Measurements from ENCODE around the gene TAP2. TPM values are rescaled to one million over a fixed set of nuclear protein-coding genes. Genes with fewer than 3 reads are reported as not detected.

The TAP2 gene
- polyA plus RNA-seq, 2 of the 4 experiments (the other 2 are of a cell fraction) = 11.4 to 15.9 TPM

GRCh38 chr6:32879691-32880090, 41.2 kb upstream of the TAP2 start:
- no peak overlapping the region for H3K4me3 ChIP-seq
- ChIA-PET POLR2A (no interaction called here), CTCF (interaction anchor here (0.6 to 3.6 kb wide), 5 partner anchors 11 to 105 kb away, joined by 3 to 20 read pairs (median 5); partner anchors contain the start of gene TAP2)
- WGBS (ENCODE audit: missing lambda C conversion rate) = 90% methylated on average over 20 of the region's 35 CpGs
- DNase-seq (ENCODE audit: low read depth in 1 of 2, low spot score in 1 of 2) = no peak
- no peak for FAIRE-seq
- H3K9me3 ChIP-seq = no peaks in the 10 kb centered on the region
- no peak for TF ChIP-seq HOXA7 (CRISPR knock-in tag; IDR thresholded peaks at IDR 0.05)
- TF ChIP-seq, protein P1, sequence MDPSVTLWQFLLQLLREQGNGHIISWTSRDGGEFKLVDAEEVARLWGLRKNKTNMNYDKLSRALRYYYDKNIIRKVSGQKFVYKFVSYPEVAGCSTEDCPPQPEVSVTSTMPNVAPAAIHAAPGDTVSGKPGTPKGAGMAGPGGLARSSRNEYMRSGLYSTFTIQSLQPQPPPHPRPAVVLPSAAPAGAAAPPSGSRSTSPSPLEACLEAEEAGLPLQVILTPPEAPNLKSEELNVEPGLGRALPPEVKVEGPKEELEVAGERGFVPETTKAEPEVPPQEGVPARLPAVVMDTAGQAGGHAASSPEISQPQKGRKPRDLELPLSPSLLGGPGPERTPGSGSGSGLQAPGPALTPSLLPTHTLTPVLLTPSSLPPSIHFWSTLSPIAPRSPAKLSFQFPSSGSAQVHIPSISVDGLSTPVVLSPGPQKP (IDR thresholded peaks at IDR 0.05; ENCODE audit: low read depth, low read length) = no peak
- TF ChIP-seq RFX5 (IDR thresholded peaks at IDR 0.05) = no peak
- no peak for TF ChIP-seq RARB (CRISPR knock-in tag; IDR thresholded peaks at IDR 0.05)
- TF ChIP-seq NR3C1 (IDR thresholded peaks at IDR 0.05) = no peak
- TF ChIP-seq ATOH8 (CRISPR knock-in tag; IDR thresholded peaks at IDR 0.05; ENCODE audit: low read depth) = no peak
- no peak for TF ChIP-seq PHF8 (IDR thresholded peaks at IDR 0.05; ENCODE audit: borderline replicate concordance, low read depth)
- no peak for TF ChIP-seq MAZ (IDR thresholded peaks at IDR 0.05; ENCODE audit: borderline replicate concordance, low read depth, low read length)
- no peak for TF ChIP-seq POLR2A (IDR thresholded peaks at IDR 0.05; ENCODE audit: low read length)
- TF ChIP-seq CHD4 (IDR thresholded peaks at IDR 0.05; ENCODE audit: borderline replicate concordance) = no peak
- no peak for TF ChIP-seq TP53 (CRISPR knock-in tag; IDR thresholded peaks at IDR 0.05)
- TF ChIP-seq, protein P2, sequence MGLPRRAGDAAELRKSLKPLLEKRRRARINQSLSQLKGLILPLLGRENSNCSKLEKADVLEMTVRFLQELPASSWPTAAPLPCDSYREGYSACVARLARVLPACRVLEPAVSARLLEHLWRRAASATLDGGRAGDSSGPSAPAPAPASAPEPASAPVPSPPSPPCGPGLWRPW (IDR thresholded peaks at IDR 0.05) = no peak
- TF ChIP-seq REST (IDR thresholded peaks at IDR 0.05) = no peak
- TF ChIP-seq CEBPB (IDR thresholded peaks at IDR 0.05) = no peak
- H3K4me1 ChIP-seq = no peaks in the 10 kb centered on the region
- H3K4me2 ChIP-seq = no peak overlapping the region
- ATAC-seq = no peak
- H3K27ac ChIP-seq = no peak overlapping the region

GRCh38 chr6:32876603-32877002, 38.1 kb upstream of the TAP2 start:
- no peak overlapping the region for H3K27ac ChIP-seq
- no peak overlapping the region for H3K4me2 ChIP-seq
- no peak overlapping the region for H3K4me3 ChIP-seq
- ChIA-PET POLR2A (no interaction called here), CTCF (interaction anchor here (1.3 to 2.1 kb wide), 4 partner anchors 9 to 90 kb away, joined by 3 to 11 read pairs (median 4); partner anchors contain the start of gene TAP2)
- H3K4me1 ChIP-seq = no peaks in the 10 kb centered on the region
- DNase-seq (ENCODE audit: low read depth in 1 of 2, low spot score in 1 of 2) = no peak
- H3K9me3 ChIP-seq = no peaks in the 10 kb centered on the region
- TF ChIP-seq RCOR1 (IDR thresholded peaks at IDR 0.05; ENCODE audit: low read depth, low read length) (no peak), EP300 (IDR thresholded peaks at IDR 0.05) (no peak), ESRRA (IDR thresholded peaks at IDR 0.05; ENCODE audit: borderline replicate concordance, low read length) (no peak), SMC3 (IDR thresholded peaks at IDR 0.05) (no peak), HOXB5 (CRISPR knock-in tag; IDR thresholded peaks at IDR 0.05) (no peak), HOXB13 (CRISPR knock-in tag; IDR thresholded peaks at IDR 0.05; ENCODE audit: low read depth) (no peak), POLR2A (IDR thresholded peaks at IDR 0.05; ENCODE audit: low read length) (no peak), ZSCAN20 (CRISPR knock-in tag; IDR thresholded peaks at IDR 0.05) (no peak), FOSL2 (IDR thresholded peaks at IDR 0.05) (no peak), FOSL2 (CRISPR knock-in tag; IDR thresholded peaks at IDR 0.05) (no peak), CEBPB (IDR thresholded peaks at IDR 0.05) (no peak), PHF8 (IDR thresholded peaks at IDR 0.05; ENCODE audit: borderline replicate concordance, low read depth) (no peak), ZFP36 (IDR thresholded peaks at IDR 0.05; ENCODE audit: borderline replicate concordance, partially characterized antibody) (no peak), CBX2 (IDR thresholded peaks at IDR 0.05; ENCODE audit: borderline replicate concordance, low read depth) (no peak), CHD4 (IDR thresholded peaks at IDR 0.05; ENCODE audit: borderline replicate concordance) (no peak), MYC (IDR thresholded peaks at IDR 0.05; ENCODE audit: borderline replicate concordance, low read length) (no peak), GATA3 (IDR thresholded peaks at IDR 0.05; ENCODE audit: borderline replicate concordance) (no peak), MAFK (IDR thresholded peaks at IDR 0.05; ENCODE audit: partially characterized antibody) (no peak), KDM5A (IDR thresholded peaks at IDR 0.05) (no peak)
- TF ChIP-seq, protein P3, sequence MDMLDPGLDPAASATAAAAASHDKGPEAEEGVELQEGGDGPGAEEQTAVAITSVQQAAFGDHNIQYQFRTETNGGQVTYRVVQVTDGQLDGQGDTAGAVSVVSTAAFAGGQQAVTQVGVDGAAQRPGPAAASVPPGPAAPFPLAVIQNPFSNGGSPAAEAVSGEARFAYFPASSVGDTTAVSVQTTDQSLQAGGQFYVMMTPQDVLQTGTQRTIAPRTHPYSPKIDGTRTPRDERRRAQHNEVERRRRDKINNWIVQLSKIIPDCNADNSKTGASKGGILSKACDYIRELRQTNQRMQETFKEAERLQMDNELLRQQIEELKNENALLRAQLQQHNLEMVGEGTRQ (IDR thresholded peaks at IDR 0.05) = no peak
- TF ChIP-seq, protein P1 (IDR thresholded peaks at IDR 0.05; ENCODE audit: low read depth, low read length) = no peak
- no peak for ATAC-seq
- no peak for FAIRE-seq
- 86% methylated on average over 2 of the region's 2 CpGs for WGBS (ENCODE audit: missing lambda C conversion rate)
